Central memory CD4-positive, alpha-beta T cell (primary cell): ENCODE results near the gene NFIB.

Source experiments
- DNase-seq: peaks from one replicate; pipeline ENCODE4 v3.0.0; 2022

Gene NFIB

DNA sequence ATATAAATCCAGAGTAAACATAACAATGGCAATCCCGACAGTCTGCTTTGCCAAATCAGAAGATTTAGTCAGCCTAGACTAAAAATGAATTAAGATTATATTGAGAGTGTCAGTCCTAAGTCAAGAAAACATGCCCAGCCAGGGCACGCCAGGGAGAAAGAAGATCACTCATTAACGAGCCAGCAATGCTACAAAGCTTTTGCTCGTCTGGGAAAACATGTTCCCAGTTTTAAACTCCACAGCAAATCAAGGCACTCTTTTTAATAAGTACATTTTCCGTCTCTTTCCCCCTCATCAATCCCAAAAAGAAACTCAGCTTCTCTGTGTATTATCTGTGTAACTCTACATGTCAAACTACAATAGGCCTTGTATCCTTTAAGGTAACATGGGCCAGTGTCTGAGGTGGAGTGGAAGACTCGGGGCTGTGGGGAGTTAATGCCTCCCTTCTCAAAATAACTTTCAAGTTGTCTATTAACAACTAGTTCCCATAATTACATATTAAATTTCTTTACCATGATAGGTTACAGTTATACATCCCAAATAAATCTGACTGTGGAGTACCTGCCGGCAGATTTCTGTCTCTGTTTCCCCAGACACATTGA lies 40.9 kb downstream of the NFIB start:
- DNase-seq, result no peak

DNA sequence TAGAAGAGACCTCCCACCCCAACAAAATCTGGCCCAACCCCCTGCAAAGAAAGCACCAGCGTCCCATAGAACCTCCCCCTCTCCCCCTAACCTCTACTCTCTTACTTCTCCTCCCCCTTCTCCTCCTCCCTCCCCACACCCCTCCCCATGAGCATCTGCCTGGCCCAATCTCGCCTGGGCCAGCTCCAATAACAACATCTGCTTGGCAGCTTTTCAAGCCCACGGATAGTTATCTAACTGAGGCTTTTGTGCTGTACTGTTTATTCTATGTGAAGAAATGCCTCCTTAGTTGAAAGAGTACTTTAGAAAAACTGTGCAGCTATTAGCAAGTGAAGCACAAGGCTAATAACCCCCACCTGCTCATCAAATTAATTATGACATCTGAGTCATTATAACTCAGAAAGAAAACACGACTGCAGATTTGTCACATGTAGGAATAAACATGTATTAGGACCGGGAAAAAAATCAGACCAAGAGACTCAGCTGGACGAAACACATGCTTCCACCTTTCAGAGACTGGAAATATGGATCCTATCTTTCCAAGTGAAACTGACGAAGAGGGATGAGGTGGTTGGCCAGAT lies 42.8 kb downstream of the NFIB start:
- DNase-seq, result no peak

GRCh38 chr9:14270358-14271092 lies 43.4 kb downstream of the NFIB start:
- no peak for DNase-seq

DNA sequence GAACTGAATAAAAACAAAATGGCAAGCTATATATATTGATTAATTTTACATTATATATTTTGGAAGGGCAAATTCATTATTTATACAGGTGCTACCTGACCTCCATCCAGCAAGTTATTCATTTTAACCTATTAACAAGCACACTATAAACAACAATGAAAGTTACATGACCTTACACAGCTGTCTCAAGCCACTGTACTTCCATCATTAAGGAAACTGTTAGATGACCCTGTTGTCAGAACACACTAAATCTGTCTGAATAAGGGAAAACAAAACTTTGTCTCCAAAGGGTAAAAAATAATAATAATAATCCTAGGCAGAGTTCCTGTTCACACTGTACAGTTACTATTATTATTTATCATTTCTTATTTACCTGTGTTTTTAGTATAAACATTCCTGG lies 44.0 kb downstream of the NFIB start:
- no peak for DNase-seq

- no peak for DNase-seq
Observed at GRCh38 chr9:14263707-14264483, 50.0 kb downstream of the NFIB start.

DNA sequence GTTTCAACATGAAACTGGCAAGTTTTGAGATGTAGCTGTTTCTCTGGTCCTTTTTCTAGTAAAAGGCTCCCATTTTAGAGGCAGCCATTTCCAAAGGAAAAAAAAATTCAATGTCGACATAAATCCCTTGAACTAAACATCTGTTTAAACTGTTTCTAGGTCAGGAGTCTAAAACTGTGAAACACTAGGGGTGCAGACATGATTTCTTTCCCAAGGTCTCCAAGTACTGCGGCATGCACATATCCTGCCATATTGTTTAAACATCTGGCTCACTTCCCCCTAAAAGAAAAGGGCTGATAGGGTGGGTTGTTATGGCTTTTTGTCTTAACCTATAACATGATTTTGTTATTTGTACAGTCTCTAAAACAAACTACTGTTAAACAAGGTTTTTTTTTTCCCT lies 51.1 kb downstream of the NFIB start:
- DNase-seq, result no peak

DNA sequence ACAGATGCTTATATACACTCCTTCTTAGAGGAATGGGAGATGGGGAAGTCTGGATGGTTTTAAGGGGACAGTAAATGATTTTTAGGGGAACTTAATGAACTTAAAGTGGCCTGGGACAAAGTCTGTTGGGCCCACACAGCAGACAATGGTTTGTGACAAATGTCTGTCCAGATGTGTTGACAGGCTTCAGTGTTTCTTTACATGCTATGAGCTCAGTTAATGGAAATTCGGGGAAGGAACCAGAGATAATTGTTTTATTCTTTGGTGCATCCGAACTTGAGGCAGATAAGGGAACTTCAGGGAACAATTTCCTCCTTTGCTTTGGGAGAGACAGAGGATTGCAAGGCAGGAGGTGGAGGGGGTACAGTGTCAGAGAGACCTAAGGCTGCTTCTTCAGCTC lies 52.3 kb downstream of the NFIB start:
- DNase-seq, result no peak

DNA sequence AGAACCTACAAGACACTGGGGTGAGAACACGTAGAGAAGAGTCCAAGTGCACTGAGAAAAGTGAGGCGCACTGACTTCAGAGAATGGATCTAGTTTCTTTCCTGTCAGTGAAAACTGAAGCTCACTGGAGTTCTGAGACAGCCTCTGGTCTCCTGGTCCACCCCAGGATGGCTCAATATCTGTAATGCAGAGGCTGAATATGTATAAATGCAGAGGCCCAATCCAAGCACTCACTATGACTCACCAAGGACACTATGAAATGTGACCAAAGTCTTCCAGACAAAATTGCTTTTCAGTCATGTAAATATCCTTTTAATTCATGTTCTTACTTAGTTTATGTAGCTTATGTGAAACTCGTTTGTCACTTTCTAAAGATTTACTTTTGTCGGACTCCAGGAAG lies 53.8 kb downstream of the NFIB start:
- no peak for DNase-seq

GRCh38 chr9:14258660-14259239 lies 55.2 kb downstream of the NFIB start:
- DNase-seq, result no peak

DNA sequence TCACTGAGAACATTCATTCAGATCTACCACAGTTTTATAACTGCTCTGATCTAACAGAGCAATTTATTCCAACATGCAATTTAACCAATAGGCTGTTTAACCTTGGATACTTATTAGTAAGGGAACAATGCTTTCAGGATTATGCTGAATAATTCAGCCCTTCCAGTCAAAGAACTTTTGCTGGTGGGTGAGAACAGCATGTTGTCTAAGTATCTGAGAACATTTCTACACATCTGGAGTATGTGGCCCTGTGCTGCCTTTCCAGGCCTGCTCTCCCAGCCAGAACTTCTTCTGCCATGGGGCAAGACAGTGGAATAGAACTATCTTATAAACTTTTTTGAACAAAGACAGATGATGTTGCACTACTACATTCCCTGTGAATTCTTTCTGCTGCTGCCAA lies 55.8 kb downstream of the NFIB start:
- DNase-seq, result no peak

GRCh38 chr9:14256588-14256987 lies 57.4 kb downstream of the NFIB start:
- DNase-seq, result no peak

DNA sequence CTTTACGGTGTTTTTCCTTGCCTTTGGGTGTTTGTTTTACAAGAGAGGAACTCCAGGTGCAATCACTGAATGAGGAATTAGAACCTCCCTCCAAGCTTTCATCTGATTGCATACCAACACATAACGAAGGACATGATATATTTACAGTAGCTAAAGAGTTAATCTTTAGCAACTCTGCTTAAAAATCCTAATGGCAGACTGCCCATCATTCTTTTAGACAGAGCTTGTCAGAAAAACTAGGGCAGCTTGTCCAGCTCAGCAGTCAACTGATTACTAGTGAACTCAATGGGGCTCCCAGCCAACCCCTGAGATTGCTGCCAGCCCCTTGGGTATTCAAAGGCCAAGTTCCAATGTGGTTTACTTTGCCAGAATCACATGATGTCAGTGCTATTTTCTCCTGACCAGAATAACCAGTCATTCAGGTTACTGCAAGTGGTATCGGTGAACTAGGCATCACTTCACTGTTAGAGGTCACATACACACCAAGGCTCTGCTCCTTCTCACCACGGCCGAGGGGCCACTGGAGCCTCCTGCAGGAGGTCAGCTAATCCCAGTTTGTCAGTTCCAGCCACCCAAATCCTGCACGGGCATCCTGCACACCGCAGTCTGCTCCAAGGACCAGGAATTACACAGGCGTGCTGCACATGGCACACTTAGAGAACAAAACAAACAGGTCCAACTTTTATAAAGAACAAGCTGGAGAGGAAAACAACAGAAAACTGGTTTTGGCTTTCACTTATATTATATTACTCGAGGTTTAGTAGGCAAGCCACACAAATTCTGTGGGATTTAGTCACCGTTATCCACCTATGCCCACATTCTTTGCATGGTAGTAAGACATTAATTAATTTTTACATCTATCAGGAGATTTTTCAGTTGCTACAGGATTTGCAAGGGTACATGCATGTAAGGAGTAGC lies 62.5 kb downstream of the NFIB start:
- no peak for DNase-seq

GRCh38 chr9:14250794-14251153 lies 63.2 kb downstream of the NFIB start:
- no peak for DNase-seq

GRCh38 chr9:14249527-14249926 lies 64.4 kb downstream of the NFIB start:
- DNase-seq, result no peak

DNA sequence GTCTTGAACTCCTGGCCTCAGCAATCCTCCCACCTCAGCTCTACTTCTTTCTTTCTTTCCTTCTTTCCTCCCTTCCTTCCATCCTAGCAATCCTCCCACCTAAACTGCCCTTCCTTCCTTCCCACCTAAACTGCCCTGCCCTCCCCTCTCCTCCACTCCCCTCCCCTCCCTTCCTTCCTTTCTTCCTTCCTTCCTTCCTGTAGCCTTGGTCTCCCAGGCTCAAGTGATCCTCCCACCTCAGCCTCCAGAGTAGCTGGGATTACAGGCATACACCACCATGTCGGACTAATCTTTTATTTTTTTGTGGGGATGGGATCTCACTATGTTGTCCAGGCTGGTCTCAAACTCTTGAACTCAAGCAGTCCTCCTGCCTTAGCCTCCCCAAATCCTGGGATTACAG lies 65.8 kb downstream of the NFIB start:
- no peak for DNase-seq

GRCh38 chr9:14247577-14247976 lies 66.4 kb downstream of the NFIB start:
- no peak for DNase-seq

- DNase-seq, result no peak
Observed at GRCh38 chr9:14246951-14247350, 67.0 kb downstream of the NFIB start.

DNA sequence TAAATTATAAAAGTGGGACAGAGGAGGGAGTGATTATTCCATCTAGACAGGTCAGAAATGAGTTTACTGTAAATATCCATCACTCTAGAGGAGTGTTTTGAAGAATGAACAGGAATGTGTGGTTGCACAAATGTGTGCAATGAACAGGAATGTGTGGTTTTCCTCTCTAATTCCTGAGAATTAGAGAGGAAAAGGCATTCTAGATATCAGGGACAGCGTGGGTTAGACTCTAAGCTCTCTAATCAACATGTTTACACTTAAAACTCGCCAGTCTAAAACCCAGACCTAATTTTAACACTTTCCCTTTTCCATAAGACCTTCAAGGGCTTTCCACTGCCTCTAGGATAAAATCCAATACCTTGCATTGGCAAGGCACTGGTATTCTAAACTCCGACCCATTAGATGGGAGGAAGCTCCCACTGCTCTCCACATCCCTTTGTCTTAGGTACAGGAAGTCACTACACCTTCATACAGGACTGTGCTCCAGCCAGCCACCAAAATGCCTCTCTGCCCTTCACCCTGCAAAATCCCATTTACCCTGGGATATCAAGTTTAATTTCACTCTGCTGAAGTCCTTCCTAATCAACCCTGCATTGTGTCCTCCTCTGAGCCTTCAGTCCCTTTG lies 67.9 kb downstream of the NFIB start:
- DNase-seq, result no peak

DNA sequence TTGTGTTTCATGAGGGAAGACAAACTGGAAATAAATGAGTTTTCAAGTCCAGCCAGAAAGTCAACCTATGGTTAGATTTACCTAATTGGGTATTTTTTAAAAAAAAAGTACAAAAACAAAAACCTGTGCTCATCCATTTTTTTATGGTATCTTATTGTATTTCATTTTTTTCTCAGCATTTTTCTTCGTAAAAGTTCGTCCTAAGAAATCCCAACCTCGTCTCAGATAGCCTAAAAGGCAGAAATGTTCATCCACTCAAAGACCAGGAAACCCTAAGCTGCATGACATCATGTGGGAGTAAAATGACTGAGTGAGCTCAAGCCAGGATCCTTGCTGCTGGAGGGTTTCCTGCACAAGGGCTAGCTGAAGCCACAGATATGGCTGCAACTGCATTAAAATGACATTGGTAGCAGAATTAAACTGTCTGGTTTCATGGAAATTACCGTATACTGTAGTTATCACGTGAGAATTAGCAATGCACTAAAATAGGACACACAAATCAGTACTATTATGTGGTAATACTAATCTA lies 70.4 kb downstream of the NFIB start:
- no peak for DNase-seq

DNA sequence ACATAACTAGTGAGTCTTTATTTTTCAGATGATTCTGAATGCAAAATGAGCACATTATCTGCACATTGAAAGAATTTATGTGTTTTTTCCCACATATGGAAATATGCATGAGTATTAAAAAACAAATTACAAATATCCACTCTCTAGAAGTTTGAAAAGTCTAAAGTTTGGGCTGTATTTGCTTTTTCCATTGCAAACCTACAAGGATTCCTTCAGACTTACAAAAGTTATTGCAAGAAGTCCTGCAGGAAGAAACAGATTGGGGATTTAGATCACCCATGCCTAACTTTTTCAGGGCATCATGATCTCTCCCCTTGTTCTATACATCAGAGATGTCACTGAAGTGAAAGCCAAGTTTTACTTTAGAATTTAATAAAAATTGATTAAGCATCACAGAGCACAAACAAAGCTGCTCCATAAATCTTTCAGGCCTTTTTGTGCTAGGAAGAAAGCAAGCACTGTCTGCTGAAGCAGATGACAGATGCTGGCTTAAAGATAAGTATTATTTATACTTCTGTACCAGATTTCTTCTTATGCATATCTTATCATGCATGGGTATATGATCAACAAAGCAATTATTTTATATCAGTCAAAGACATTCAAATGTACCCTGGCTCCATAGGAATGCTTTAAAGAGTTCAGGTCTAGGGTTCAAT lies 71.7 kb downstream of the NFIB start:
- DNase-seq, result no peak

GRCh38 chr9:14240537-14240936 lies 73.4 kb downstream of the NFIB start:
- DNase-seq, result no peak
